HG03354 (cell line): Measurements from ENCODE around the gene RIMBP3C.
"Not testable (repeated sequence)": the region's sequence is repeated elsewhere in the genome, so short reads cannot be mapped to it uniquely, and the experiment has no call there.

Experiments
- ATAC-seq: cut with Tn5 transposase; IDR thresholded peaks from one replicate; pipeline ENCODE4 v1.9.1; 2021; ENCODE audit warnings: mild to moderate bottlenecking; ENCODE audit not compliant: unreplicated experiment, poor library complexity, severe bottlenecking

Gene RIMBP3C

GRCh38 chr22:21544432-21545322, 6.6 kb downstream of the RIMBP3C start:
- ATAC-seq = not testable (repeated sequence)

GRCh38 chr22:21539862-21540261, 11.4 kb downstream of the RIMBP3C start:
- not testable (repeated sequence) for ATAC-seq

GRCh38 chr22:21532863-21533648, 18.2 kb downstream of the RIMBP3C start:
- not testable (repeated sequence) for ATAC-seq

DNA sequence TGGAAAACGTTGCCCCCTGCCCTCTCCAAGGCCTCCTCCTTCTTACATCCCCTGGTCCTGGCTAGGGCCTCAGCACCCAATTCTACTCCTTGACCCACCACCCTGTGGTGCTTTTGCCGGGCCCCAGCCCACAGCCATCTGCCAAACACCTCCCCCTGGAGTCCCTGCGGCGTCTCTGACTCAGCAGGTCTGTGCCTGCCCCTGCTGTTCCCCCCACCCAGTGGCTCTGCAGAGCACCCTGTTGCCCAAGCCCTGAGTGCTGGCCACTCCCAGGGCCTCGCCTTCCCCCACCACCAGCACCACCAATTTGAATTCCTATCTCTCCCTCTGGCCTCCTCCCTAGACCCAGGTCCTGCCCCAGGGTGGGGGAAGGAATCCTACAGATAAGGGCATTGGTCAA, 19.7 kb downstream of the RIMBP3C start:
- not testable (repeated sequence) for ATAC-seq

GRCh38 chr22:21526705-21527500, 24.4 kb downstream of the RIMBP3C start:
- not testable (repeated sequence) for ATAC-seq

DNA sequence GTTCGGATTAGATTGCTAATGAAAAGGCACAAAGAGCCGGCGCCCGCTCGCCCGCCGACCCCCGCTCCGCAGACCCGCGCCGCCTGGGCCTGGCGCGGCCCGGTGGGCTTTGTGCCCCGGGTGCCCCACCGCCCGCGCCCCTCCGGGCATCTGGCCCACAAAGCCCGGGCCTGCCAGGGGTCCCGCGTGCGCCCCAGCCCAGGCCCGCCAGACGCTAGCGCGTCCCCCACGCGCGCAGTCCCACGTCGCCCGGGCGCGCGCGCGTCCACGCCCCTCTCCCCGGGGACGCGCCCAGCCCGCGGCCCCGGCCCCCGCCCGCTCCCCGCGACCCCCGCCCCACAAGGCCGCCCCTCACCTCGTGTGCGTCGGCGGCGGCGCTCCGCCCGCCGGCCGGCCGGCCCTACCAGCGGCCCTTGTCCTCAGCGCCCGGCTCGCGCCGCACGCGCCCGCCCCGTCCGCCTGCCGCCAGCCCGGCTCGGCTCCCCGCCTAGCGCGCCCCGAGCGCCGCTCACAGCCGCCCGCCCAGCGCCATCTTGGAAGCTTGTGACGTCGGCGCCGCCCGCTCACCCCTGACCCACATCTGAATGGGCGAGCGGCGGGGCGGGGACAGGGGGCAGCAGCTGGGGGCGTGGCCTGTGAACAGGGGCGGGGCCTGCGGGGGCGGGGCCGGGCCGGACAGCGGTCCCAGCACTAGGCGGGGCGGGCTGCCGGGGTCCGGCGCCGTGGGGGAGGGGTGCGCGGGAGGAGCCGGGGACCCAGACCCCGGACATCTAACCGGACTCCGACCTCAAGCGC, 34.1 kb downstream of the RIMBP3C start:
- ATAC-seq = peak; percentile 88

DNA sequence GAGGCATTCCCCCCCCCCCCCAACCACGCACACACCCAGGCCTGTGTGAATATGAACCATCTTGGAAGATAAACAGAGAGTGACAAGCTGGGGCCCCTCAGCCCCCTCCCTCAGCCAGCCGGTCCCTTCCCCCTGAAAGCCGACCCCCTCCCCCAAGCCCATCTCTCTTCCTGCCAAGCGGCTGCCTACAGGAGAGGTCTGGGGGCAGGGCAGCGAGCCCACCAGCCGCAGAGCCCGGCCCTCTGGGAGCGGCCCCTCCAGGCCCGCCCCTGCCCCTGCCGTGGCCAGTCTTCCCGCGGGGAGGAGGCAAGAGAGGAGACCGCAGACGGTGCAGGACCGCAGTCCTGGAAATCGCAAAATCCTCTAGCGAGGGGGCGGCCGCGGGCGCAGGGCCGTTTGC, 34.7 kb downstream of the RIMBP3C start:
- ATAC-seq = peak; percentile 1

DNA sequence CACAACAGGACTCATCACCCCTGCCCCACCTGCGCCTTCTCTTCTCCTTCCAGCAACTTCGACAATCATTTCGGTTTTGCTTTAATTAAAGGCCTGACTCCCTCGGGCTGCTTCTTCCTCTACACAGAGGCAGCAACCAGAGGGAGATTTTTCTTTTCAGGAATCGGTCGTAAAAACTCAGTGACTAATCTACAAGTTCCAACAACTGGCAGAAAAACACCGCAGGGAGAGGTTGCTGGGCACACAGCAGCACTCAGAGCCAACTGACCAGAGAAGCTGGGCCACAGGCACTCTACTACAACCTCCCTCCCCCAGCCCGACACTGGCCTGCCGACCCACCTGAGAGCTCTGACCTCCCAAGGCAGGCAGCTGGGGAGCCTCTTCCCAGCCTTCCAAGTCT, 36.0 kb downstream of the RIMBP3C start:
- not testable (repeated sequence) for ATAC-seq

GRCh38 chr22:21514117-21514516, 37.1 kb downstream of the RIMBP3C start:
- ATAC-seq = not testable (repeated sequence)

GRCh38 chr22:21512022-21512421, 39.2 kb downstream of the RIMBP3C start:
- not testable (repeated sequence) for ATAC-seq

- not testable (repeated sequence) for ATAC-seq
Observed at GRCh38 chr22:21510397-21510796, 40.9 kb downstream of the RIMBP3C start.

DNA sequence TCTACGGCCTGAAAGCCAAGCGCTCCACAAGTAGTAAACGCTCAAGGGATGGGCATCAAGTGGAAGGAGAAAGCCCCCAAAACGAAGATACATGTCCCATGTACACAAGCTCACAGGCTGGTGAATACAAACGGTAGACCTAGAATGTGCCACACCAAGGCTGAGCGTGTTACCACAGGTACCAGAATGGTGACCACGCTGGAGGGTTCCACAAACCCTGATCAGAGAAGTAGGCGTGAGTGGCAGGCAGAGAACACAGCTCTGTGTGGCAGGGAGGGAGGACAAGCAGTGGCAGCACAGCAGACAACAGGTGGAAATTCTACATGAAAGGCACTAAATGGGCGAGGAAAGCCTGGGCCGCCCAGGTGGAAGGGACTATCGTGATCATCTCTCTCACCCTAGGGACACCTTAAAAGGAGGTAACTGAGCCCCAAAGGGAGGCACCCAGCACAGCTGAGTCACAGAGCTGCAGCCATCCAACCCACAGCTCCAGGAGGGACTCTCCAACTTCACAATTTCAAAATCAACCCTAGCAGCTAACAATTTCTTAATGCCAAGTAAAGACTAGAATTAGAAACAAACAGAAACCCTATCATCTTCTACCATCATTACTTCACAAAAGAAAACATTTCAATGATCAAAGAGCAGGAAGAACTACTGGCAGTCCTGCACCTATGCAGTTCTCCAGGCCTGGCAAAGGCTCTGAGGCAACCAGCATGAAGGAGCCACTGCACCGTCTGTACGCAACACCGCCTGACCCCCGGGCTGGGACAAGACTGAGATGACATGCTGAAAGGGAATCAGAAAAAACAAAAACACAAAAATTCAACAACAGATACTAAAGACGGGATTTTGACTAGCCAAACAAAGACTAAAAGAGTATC, 51.4 kb downstream of the RIMBP3C start:
- ATAC-seq = not testable (repeated sequence)

GRCh38 chr22:21498489-21498888, 52.8 kb downstream of the RIMBP3C start:
- not testable (repeated sequence) for ATAC-seq

GRCh38 chr22:21497984-21498383, 53.3 kb downstream of the RIMBP3C start:
- not testable (repeated sequence) for ATAC-seq
